Caco-2 (cell line): ENCODE results near the gene EPGN. TPM values are rescaled to one million over a fixed set of nuclear protein-coding genes. Genes with fewer than 3 reads are reported as not detected.

Experiments used
- BruUV-seq: library from RNA; stranded (reverse); fragments of 400-500 nt; replicated peaks from 2 replicates; lab custom pipeline; 2021; lab: Mats Ljungman, UMichigan
- CTCF ChIA-PET: fragments of 300-600 bp; sonication (Branson Sonifier 250); formaldehyde crosslinking; loops from one replicate; lab custom pipeline; 2022; ENCODE audit warnings: antibody characterized with exemption; lab: Charles Lee
- POLR2A ChIA-PET: fragments of 300-600 bp; sonication (Branson Sonifier 250); formaldehyde crosslinking; loops from one replicate; lab custom pipeline; 2022; ENCODE audit warnings: antibody characterized with exemption; lab: Charles Lee
- DNase-seq, 2 experiments: peaks; one replicate each; pipeline versions ENCODE4 v3.0.0 to v3.0.0-alpha.2; 2020 to 2022
- H3K27me3 ChIP-seq: replicated peaks from 2 replicates; pipeline ENCODE4 v1.6.0; 2011; ENCODE audit warnings: low read length; ENCODE audit not compliant: control insufficient read depth, insufficient read depth
- H3K36me3 ChIP-seq: 2 replicates; pipeline ENCODE4 v1.5.1; 2011; ENCODE audit warnings: low read length; ENCODE audit not compliant: control insufficient read depth, insufficient read depth
- H3K4me1 ChIP-seq: fragments of 250-450 bp; sonication (Bioruptor Pico); 2 replicates; pipeline ENCODE4 v1.5.1; 2020; ENCODE audit warnings: mild to moderate bottlenecking
- H3K4me3 ChIP-seq: 2 replicates; pipeline ENCODE4 v1.5.1; 2011; ENCODE audit warnings: low read depth, mild to moderate bottlenecking, control low read depth, low read length
- H3K9me3 ChIP-seq: fragments of 250-450 bp; sonication (Bioruptor Pico); 2 replicates; pipeline ENCODE4 v1.5.1; 2020; ENCODE audit warnings: mild to moderate bottlenecking, moderate library complexity
- H3K27ac Mint-ChIP-seq: one replicate; pipeline ENCODE4 v1.8.0; 2022; ENCODE audit warnings: mixed read lengths; ENCODE audit not compliant: unreplicated experiment
- H3K27me3 Mint-ChIP-seq: one replicate; pipeline ENCODE4 v1.8.0; 2022; ENCODE audit warnings: mixed read lengths; ENCODE audit not compliant: insufficient read depth, unreplicated experiment
- H3K36me3 Mint-ChIP-seq: one replicate; pipeline ENCODE4 v1.8.0; 2022; ENCODE audit warnings: mild to moderate bottlenecking, mixed read lengths; ENCODE audit not compliant: insufficient read depth, unreplicated experiment
- H3K4me1 Mint-ChIP-seq: one replicate; pipeline ENCODE4 v1.8.0; 2022; ENCODE audit warnings: low read depth, mixed read lengths; ENCODE audit not compliant: unreplicated experiment
- H3K4me3 Mint-ChIP-seq: one replicate; pipeline ENCODE4 v1.8.0; 2022; ENCODE audit warnings: mild to moderate bottlenecking, moderate library complexity, mixed read lengths; ENCODE audit not compliant: unreplicated experiment
- H3K9me3 Mint-ChIP-seq: one replicate; pipeline ENCODE4 v1.8.0; 2022; ENCODE audit warnings: mixed read lengths; ENCODE audit not compliant: unreplicated experiment
- CTCF ChIP-seq, 2 experiments: fragments of 200-600 bp in 1 of 2; IDR thresholded peaks; 1 replicate in 1 of 2; 2 replicates in 1 of 2; pipeline versions ENCODE4 v1.5.1 to v1.8.0; 2011 to 2022; ENCODE audit warnings: antibody characterized with exemption in 1 of 2, control low read depth in 1 of 2, inconsistent platforms in 1 of 2, low read depth in 1 of 2, low read length in 1 of 2, mild to moderate bottlenecking in 1 of 2, moderate library complexity in 1 of 2; ENCODE audit not compliant: insufficient read depth in 1 of 2, severe bottlenecking in 1 of 2, unreplicated experiment in 1 of 2
- intact Hi-C: fragments of 100-400 bp; cut with micrococcal nuclease; formaldehyde crosslinking; loops from one replicate; pipeline ENCODE4 v1.10.0; 2022; ENCODE audit not compliant: unreplicated experiment
- total RNA-seq: library from RNA; stranded (reverse); gene quantifications from 2 replicates; pipeline ENCODE4 v1.2.3, GENCODE V29; 2022

The EPGN gene
- total RNA-seq, 1 experiment from 2014 or later: not detected

GRCh38 chr4:74353858-74354257 lies 45.6 kb downstream of the EPGN start:
- no peaks in the 10 kb centered on the region for H3K9me3 Mint-ChIP-seq
- no peak overlapping the region for H3K27ac Mint-ChIP-seq
- no peaks in the 10 kb centered on the region for H3K4me1 ChIP-seq
- no peaks in the 10 kb centered on the region for H3K36me3 ChIP-seq
- H3K27me3 Mint-ChIP-seq: no peaks in the 10 kb centered on the region
- ChIA-PET CTCF (no interaction called here), POLR2A (no interaction called here)
- no peak for DNase-seq
- H3K4me1 Mint-ChIP-seq: no peaks in the 10 kb centered on the region
- no peaks in the 10 kb centered on the region for H3K36me3 Mint-ChIP-seq
- no peak overlapping the region for H3K4me3 ChIP-seq
- intact Hi-C loops: no loop called here
- H3K9me3 ChIP-seq: 0 out of 2 replicates have a peak, but pooled peaks cover 1% of the 10 kb centered on the region
- no peak overlapping the region for H3K4me3 Mint-ChIP-seq
- H3K27me3 ChIP-seq: no peaks in the 10 kb centered on the region
- no peak for TF ChIP-seq CTCF (IDR thresholded peaks at IDR 0.05; ENCODE audit: insufficient read depth in 1 of 2, low read depth in 1 of 2, low read length in 1 of 2, severe bottlenecking in 1 of 2, unreplicated experiment in 1 of 2)
- no TSS peak for BruUV-seq

- Histone ChIP-seq H3K27me3 (no peaks in the 10 kb centered on the region), H3K36me3 (no peaks in the 10 kb centered on the region), H3K4me3 (no peak overlapping the region), H3K9me3 (no peaks in the 10 kb centered on the region), H3K4me1 (no peaks in the 10 kb centered on the region)
- no peak overlapping the region for H3K27ac Mint-ChIP-seq
- no TSS peak for BruUV-seq
- H3K36me3 Mint-ChIP-seq: no peaks in the 10 kb centered on the region
- no peak for TF ChIP-seq CTCF (IDR thresholded peaks at IDR 0.05; ENCODE audit: insufficient read depth in 1 of 2, low read depth in 1 of 2, low read length in 1 of 2, severe bottlenecking in 1 of 2, unreplicated experiment in 1 of 2)
- DNase-seq: no peak
- H3K27me3 Mint-ChIP-seq: no peaks in the 10 kb centered on the region
- H3K4me1 Mint-ChIP-seq: peaks cover 4% of the 10 kb centered on the region
- ChIA-PET CTCF (no interaction called here), POLR2A (no interaction called here)
- H3K4me3 Mint-ChIP-seq: no peak overlapping the region
- intact Hi-C loops: no loop called here
- no peaks in the 10 kb centered on the region for H3K9me3 Mint-ChIP-seq
Observed at GRCh38 chr4:74357965-74358364, 49.7 kb downstream of the EPGN start.

GRCh38 chr4:74361671-74362070 lies 53.4 kb downstream of the EPGN start:
- H3K9me3 Mint-ChIP-seq: no peaks in the 10 kb centered on the region
- Histone ChIP-seq H3K9me3 (no peaks in the 10 kb centered on the region), H3K4me1 (no peaks in the 10 kb centered on the region), H3K4me3 (no peak overlapping the region), H3K27me3 (no peaks in the 10 kb centered on the region), H3K36me3 (no peaks in the 10 kb centered on the region)
- H3K27ac Mint-ChIP-seq: no peak overlapping the region
- ChIA-PET POLR2A (no interaction called here), CTCF (no interaction called here)
- BruUV-seq: no TSS peak
- H3K36me3 Mint-ChIP-seq: peaks cover 13% of the 10 kb centered on the region
- DNase-seq: no peak
- H3K4me3 Mint-ChIP-seq: no peak overlapping the region
- intact Hi-C loops: no loop called here
- H3K27me3 Mint-ChIP-seq: no peaks in the 10 kb centered on the region
- no peak for TF ChIP-seq CTCF (IDR thresholded peaks at IDR 0.05; ENCODE audit: insufficient read depth in 1 of 2, low read depth in 1 of 2, low read length in 1 of 2, severe bottlenecking in 1 of 2, unreplicated experiment in 1 of 2)
- peaks cover 13% of the 10 kb centered on the region for H3K4me1 Mint-ChIP-seq
